ENCODE results near the gene TMC1. TPM values are rescaled to one million over a fixed set of nuclear protein-coding genes. Genes with fewer than 3 reads are reported as not detected.

TMC1 gene
- total and polyA plus RNA-seq, 9 donors = 0.39 to 1.4 (median 0.65) TPM

GRCh38 chr9:72775570-72775969 is 254.2 kb downstream of the TMC1 start:
- WGBS (ENCODE audit: insufficient coverage) = no CpG with 5 or more reads among the region's 3 CpGs
- DNase-seq = no peak

DNA sequence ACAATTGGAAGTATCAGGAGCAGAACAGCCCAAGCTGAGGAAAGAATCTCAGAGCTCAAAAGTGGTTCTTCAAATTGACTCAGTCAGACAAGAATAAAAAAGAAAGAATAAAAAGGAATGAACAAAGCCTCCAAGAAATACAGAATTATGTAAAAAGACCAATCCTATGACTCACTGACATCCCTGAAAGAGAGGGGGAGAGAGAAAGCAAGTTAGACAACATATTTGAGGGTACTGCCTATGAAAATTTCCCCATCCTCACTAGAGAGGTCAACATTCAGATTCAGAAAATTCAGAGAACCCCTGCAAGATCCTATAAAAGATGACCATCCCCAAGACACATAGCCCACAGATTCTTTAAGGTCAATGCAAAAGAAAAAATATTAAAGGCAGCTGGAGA is 258.2 kb downstream of the TMC1 start:
- Histone ChIP-seq H3K27ac (ENCODE audit: low read length) (no peak overlapping the region), H3K4me3 (ENCODE audit: low read length) (no peak overlapping the region), H3K9me3 (replicated peaks; ENCODE audit: control insufficient read depth, low read depth, low read length) (no peaks in the 10 kb centered on the region), H3K27me3 (ENCODE audit: control insufficient read depth, insufficient read depth, low read length) (no peaks in the 10 kb centered on the region), H3K36me3 (ENCODE audit: control insufficient read depth, insufficient read depth, low read length) (no peaks in the 10 kb centered on the region), H3K4me1 (ENCODE audit: control insufficient read depth, insufficient read depth, low read length) (no peaks in the 10 kb centered on the region)
- no peak for DNase-seq

More at GRCh38 chr9:72775570-72775969, 254.2 kb downstream of the TMC1 start:
- no peak overlapping the region for H3K27ac ChIP-seq (ENCODE audit: low read length)
- H3K27me3 ChIP-seq (ENCODE audit: control insufficient read depth, insufficient read depth, low read length) = no peaks in the 10 kb centered on the region
- no peaks in the 10 kb centered on the region for H3K9me3 ChIP-seq (replicated peaks; ENCODE audit: control insufficient read depth, low read depth, low read length)
- H3K36me3 ChIP-seq (ENCODE audit: control insufficient read depth, insufficient read depth, low read length) = no peaks in the 10 kb centered on the region
- no peak overlapping the region for H3K4me3 ChIP-seq (ENCODE audit: low read length)
- no peaks in the 10 kb centered on the region for H3K4me1 ChIP-seq (ENCODE audit: control insufficient read depth, insufficient read depth, low read length)

GRCh38 chr9:72786948-72787347 is 265.5 kb downstream of the TMC1 start:
- no peak overlapping the region for H3K4me3 ChIP-seq (ENCODE audit: low read length)
- H3K9me3 ChIP-seq (replicated peaks; ENCODE audit: control insufficient read depth, low read depth, low read length) = no peaks in the 10 kb centered on the region
- no peak overlapping the region for H3K27ac ChIP-seq (ENCODE audit: low read length)

DNA sequence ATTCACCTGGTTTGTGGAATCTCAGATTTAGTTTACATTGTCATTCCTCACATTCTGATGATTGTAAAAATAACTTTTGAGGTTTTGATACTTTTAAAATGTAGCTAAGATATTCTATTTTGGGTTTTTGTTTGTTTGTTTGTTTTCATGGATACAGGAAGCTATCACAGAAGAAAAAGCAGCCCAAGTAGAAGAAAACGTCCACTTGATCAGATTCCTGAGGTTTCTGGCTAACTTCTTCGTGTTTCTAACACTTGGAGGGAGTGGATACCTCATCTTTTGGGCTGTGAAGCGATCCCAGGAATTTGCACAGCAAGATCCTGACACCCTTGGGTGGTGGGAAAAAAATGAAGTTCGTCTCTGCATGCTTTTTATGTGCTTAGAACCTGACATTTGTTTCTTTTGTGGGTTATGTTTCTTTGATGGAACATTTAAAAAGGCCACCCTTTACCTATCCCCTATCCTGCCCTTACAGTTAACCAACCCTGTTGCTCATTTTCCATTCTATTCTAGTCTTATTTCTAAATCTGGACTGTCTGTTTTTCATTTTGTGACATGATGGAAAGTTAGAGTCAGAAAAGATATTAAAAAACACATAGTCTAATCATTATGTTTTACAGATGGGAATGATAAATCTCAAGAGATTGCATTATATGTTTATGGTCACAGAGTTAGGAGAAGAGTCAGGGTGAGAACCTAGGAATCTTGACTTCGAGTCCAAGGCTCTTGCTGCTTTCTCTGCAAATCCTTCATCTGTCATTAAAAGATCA is 267.7 kb downstream of the TMC1 start:
- Histone ChIP-seq H3K27me3 (ENCODE audit: control insufficient read depth, insufficient read depth, low read length) (no peaks in the 10 kb centered on the region), H3K4me1 (ENCODE audit: control insufficient read depth, insufficient read depth, low read length) (no peaks in the 10 kb centered on the region), H3K9me3 (replicated peaks; ENCODE audit: control insufficient read depth, low read depth, low read length) (no peaks in the 10 kb centered on the region), H3K36me3 (ENCODE audit: control insufficient read depth, insufficient read depth, low read length) (no peaks in the 10 kb centered on the region), H3K4me3 (ENCODE audit: low read length) (no peak overlapping the region), H3K27ac (ENCODE audit: low read length) (peak overlapping the region; percentile 44)
- 38% methylated on average over 2 of the region's 5 CpGs for WGBS (ENCODE audit: insufficient coverage)
- DNase-seq = peak; percentile 72

More at GRCh38 chr9:72786948-72787347, 265.5 kb downstream of the TMC1 start:
- Histone ChIP-seq H3K4me1 (ENCODE audit: control insufficient read depth, insufficient read depth, low read length) (no peaks in the 10 kb centered on the region), H3K36me3 (ENCODE audit: control insufficient read depth, insufficient read depth, low read length) (no peaks in the 10 kb centered on the region), H3K27me3 (ENCODE audit: control insufficient read depth, insufficient read depth, low read length) (no peaks in the 10 kb centered on the region)
- no peak for DNase-seq

GRCh38 chr9:72789885-72790284 is 268.5 kb downstream of the TMC1 start:
- Histone ChIP-seq H3K4me1 (ENCODE audit: control insufficient read depth, insufficient read depth, low read length) (no peaks in the 10 kb centered on the region), H3K27me3 (ENCODE audit: control insufficient read depth, insufficient read depth, low read length) (no peaks in the 10 kb centered on the region), H3K9me3 (replicated peaks; ENCODE audit: control insufficient read depth, low read depth, low read length) (no peaks in the 10 kb centered on the region), H3K36me3 (ENCODE audit: control insufficient read depth, insufficient read depth, low read length) (no peaks in the 10 kb centered on the region), H3K4me3 (ENCODE audit: low read length) (no peak overlapping the region), H3K27ac (ENCODE audit: low read length) (no peak overlapping the region)
- no CpG with 5 or more reads among the region's 3 CpGs for WGBS (ENCODE audit: insufficient coverage)
- DNase-seq = no peak

GRCh38 chr9:72790989-72791388 is 269.6 kb downstream of the TMC1 start:
- WGBS (ENCODE audit: insufficient coverage) = no CpG with 5 or more reads among the region's 4 CpGs
- H3K27ac ChIP-seq (ENCODE audit: low read length) = no peak overlapping the region
- peak; percentile 76 for DNase-seq
- no peaks in the 10 kb centered on the region for H3K27me3 ChIP-seq (ENCODE audit: control insufficient read depth, insufficient read depth, low read length)
- no peaks in the 10 kb centered on the region for H3K9me3 ChIP-seq (replicated peaks; ENCODE audit: control insufficient read depth, low read depth, low read length)
- H3K4me1 ChIP-seq (ENCODE audit: control insufficient read depth, insufficient read depth, low read length) = no peaks in the 10 kb centered on the region
- H3K36me3 ChIP-seq (ENCODE audit: control insufficient read depth, insufficient read depth, low read length) = no peaks in the 10 kb centered on the region
- no peak overlapping the region for H3K4me3 ChIP-seq (ENCODE audit: low read length)

GRCh38 chr9:72791436-72791835 is 270.0 kb downstream of the TMC1 start:
- no CpG with 5 or more reads among the region's 1 CpG for WGBS (ENCODE audit: insufficient coverage)
- Histone ChIP-seq H3K27ac (ENCODE audit: low read length) (no peak overlapping the region), H3K4me3 (ENCODE audit: low read length) (no peak overlapping the region), H3K27me3 (ENCODE audit: control insufficient read depth, insufficient read depth, low read length) (no peaks in the 10 kb centered on the region), H3K4me1 (ENCODE audit: control insufficient read depth, insufficient read depth, low read length) (no peaks in the 10 kb centered on the region), H3K36me3 (ENCODE audit: control insufficient read depth, insufficient read depth, low read length) (no peaks in the 10 kb centered on the region), H3K9me3 (replicated peaks; ENCODE audit: control insufficient read depth, low read depth, low read length) (no peaks in the 10 kb centered on the region)
- no peak for DNase-seq

DNA sequence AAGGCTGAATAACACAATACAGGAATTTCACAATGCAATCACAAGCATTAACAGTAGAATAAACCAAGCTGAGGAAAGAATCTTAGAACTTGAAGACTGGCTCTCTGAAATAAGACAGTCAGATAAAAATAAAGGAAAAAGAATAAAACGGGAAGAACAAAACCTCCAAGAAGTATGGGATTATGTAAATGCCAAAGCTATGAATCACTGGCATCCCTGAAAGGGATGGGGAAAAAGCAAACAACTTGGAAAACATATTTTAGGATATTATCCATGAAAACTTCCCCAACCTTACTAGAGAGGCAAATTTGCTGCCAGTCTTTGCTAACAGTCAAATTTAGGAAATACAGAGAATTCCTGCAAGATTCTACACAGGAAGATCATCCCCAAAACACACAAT is 273.5 kb downstream of the TMC1 start:
- no peaks in the 10 kb centered on the region for H3K36me3 ChIP-seq (ENCODE audit: control insufficient read depth, insufficient read depth, low read length)
- DNase-seq = no peak
- no peak overlapping the region for H3K4me3 ChIP-seq (ENCODE audit: low read length)
- no peaks in the 10 kb centered on the region for H3K4me1 ChIP-seq (ENCODE audit: control insufficient read depth, insufficient read depth, low read length)
- WGBS (ENCODE audit: insufficient coverage) = no CpG with 5 or more reads among the region's 1 CpG
- H3K9me3 ChIP-seq (replicated peaks; ENCODE audit: control insufficient read depth, low read depth, low read length) = peaks cover 2% of the 10 kb centered on the region
- no peaks in the 10 kb centered on the region for H3K27me3 ChIP-seq (ENCODE audit: control insufficient read depth, insufficient read depth, low read length)
- no peak overlapping the region for H3K27ac ChIP-seq (ENCODE audit: low read length)

- peaks cover 2% of the 10 kb centered on the region for H3K9me3 ChIP-seq (replicated peaks; ENCODE audit: control insufficient read depth, low read depth, low read length)
- H3K36me3 ChIP-seq (ENCODE audit: control insufficient read depth, insufficient read depth, low read length) = no peaks in the 10 kb centered on the region
- H3K27me3 ChIP-seq (ENCODE audit: control insufficient read depth, insufficient read depth, low read length) = no peaks in the 10 kb centered on the region
- no peaks in the 10 kb centered on the region for H3K4me1 ChIP-seq (ENCODE audit: control insufficient read depth, insufficient read depth, low read length)
- no peak overlapping the region for H3K27ac ChIP-seq (ENCODE audit: low read length)
- DNase-seq = no peak
- no CpG with 5 or more reads among the region's 5 CpGs for WGBS (ENCODE audit: insufficient coverage)
- H3K4me3 ChIP-seq (ENCODE audit: low read length) = no peak overlapping the region
Measured at GRCh38 chr9:72800328-72800994, 279.1 kb downstream of the TMC1 start.

- no peak for DNase-seq
- no peaks in the 10 kb centered on the region for H3K9me3 ChIP-seq (replicated peaks; ENCODE audit: control insufficient read depth, low read depth, low read length)
- no CpG with 5 or more reads among the region's 1 CpG for WGBS (ENCODE audit: insufficient coverage)
- no peaks in the 10 kb centered on the region for H3K27me3 ChIP-seq (ENCODE audit: control insufficient read depth, insufficient read depth, low read length)
- no peaks in the 10 kb centered on the region for H3K36me3 ChIP-seq (ENCODE audit: control insufficient read depth, insufficient read depth, low read length)
- H3K27ac ChIP-seq (ENCODE audit: low read length) = no peak overlapping the region
- H3K4me1 ChIP-seq (ENCODE audit: control insufficient read depth, insufficient read depth, low read length) = no peaks in the 10 kb centered on the region
- no peak overlapping the region for H3K4me3 ChIP-seq (ENCODE audit: low read length)
Measured at GRCh38 chr9:72805238-72805637, 283.8 kb downstream of the TMC1 start.
